Duodenal mucosa (tissue), 2 donors: ENCODE measurements around the gene SMYD3.

Experiments used
- H3K27ac ChIP-seq: one replicate; pipeline ENCODE4 v1.7.0; 2013; ENCODE audit warnings: low read depth, low read length
- H3K27me3 ChIP-seq, 2 donors: one replicate each; pipeline ENCODE4 v1.7.0; 2013; ENCODE audit warnings: low read length in 2 of 2, control low read depth in 1 of 2; ENCODE audit not compliant: insufficient read depth in 2 of 2, control insufficient read depth in 1 of 2
- H3K36me3 ChIP-seq, 2 donors: one replicate each; pipeline ENCODE4 v1.7.0; 2013; ENCODE audit warnings: low read length in 2 of 2, control low read depth in 1 of 2; ENCODE audit not compliant: insufficient read depth in 2 of 2, control insufficient read depth in 1 of 2
- H3K4me1 ChIP-seq, 2 donors: one replicate each; pipeline ENCODE4 v1.7.0; 2013; ENCODE audit warnings: low read length in 2 of 2, control low read depth in 1 of 2; ENCODE audit not compliant: insufficient read depth in 2 of 2, control insufficient read depth in 1 of 2
- H3K4me3 ChIP-seq, 2 donors: one replicate each; pipeline ENCODE4 v1.7.0; 2013; ENCODE audit warnings: low read length in 2 of 2, low read depth in 1 of 2
- H3K9ac ChIP-seq, 2 donors: one replicate each; pipeline ENCODE4 v1.7.0; 2013; ENCODE audit warnings: low read length in 2 of 2, low read depth in 1 of 2
- H3K9me3 ChIP-seq, 2 donors: one replicate each; pipeline ENCODE4 v1.7.0; 2013; ENCODE audit warnings: low read length in 2 of 2, control low read depth in 1 of 2; ENCODE audit not compliant: control insufficient read depth in 1 of 2

SMYD3 gene

DNA sequence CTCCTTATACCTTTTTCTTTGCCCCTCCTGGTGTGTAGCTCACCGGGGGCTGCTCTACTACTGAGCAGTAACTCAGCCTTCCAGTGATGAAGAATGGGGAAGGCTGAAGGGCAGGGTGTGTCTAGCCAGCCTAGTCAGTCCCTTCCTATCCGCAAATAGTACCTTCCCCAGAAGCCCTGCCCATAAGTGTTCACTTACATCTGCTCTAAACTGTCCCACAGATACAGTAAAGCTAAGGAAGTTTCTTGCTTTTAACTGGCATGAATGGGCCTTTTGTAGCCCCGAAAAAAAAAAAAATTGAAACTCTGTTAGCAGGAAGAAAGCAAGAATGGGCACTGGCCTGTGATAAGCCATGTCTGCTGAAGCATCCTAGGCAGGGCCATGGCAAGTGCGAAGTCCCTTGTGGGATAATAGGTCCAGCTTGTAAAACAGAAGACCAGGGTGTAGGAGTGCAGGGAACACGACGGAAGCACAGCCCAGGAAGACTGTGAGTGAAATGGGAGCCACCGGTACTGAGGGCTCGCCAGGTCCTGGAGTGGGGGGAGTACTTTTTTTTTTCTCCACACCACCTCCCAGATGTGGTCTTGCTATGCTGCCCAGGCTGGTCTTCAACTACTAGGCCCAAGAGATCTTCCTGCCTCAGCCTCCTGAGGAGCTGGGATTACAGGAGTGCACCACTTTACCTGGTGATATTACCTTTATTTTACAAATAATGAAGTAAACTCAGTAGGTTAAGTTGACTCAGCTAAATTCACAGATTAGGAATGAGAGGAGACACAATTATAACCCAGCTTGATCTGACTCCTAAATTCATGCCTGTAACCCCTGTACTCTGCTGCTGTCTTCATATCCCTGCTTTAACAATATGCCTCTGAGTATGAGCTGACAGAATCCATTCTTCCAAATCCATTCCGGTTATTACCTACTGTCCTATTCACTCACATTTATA, 347.5 kb downstream of the SMYD3 start:
- Histone ChIP-seq H3K4me3 (no peak overlapping the region), H3K27me3 (no peaks in the 10 kb centered on the region), H3K4me1 (peaks cover 0 to 5% of the 10 kb centered on the region in 2 donors), H3K36me3 (no peaks in the 10 kb centered on the region), H3K27ac (no peak overlapping the region), H3K9ac (no peak overlapping the region), H3K9me3 (no peaks in the 10 kb centered on the region)

DNA sequence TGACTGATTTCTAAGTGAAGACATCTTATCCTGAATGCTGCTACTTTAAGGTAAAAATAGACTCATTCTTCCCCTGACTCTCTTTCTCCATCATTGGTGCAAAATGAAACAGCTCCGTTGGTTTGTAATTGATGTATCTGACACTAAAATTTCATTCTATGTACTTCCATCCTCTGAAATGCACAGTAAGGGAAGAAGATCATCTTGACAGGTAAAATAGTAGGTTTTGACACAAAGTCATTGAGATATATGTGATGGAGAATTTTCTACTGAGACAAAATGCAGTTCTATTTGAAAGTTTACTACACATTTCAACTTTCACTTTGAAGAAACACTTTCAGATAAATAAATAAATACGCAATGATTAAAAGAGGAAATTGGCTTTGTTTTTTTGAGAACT, 348.9 kb downstream of the SMYD3 start:
- Histone ChIP-seq H3K36me3 (no peaks in the 10 kb centered on the region), H3K27me3 (no peaks in the 10 kb centered on the region), H3K27ac (no peak overlapping the region), H3K9ac (no peak overlapping the region), H3K9me3 (no peaks in the 10 kb centered on the region), H3K4me3 (no peak overlapping the region), H3K4me1 (peaks cover 0 to 5% of the 10 kb centered on the region in 2 donors)

DNA sequence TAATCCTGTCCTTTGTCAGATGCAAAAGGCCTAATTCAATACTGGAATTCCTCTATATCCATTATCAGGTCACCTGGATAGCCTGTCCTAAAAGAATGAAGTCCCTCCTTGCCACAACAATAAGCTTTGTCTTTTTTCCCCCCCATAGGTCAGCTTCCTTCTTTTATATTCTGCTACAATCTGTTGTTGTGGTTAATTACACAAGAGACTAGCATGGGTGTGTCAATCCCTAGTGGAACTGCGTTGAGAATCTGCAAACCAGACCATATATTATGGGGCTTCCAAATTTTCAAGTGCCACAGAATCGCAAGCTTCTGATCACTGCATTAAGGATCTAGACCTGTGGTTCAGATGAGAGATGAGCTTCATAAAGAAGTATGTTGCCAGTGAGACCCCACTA, 349.6 kb downstream of the SMYD3 start:
- H3K4me3 ChIP-seq, result no peak overlapping the region
- H3K9ac ChIP-seq, result no peak overlapping the region
- H3K4me1 ChIP-seq, result peaks cover 0 to 5% of the 10 kb centered on the region in 2 donors
- no peaks in the 10 kb centered on the region for H3K9me3 ChIP-seq
- no peak overlapping the region for H3K27ac ChIP-seq
- no peaks in the 10 kb centered on the region for H3K36me3 ChIP-seq
- no peaks in the 10 kb centered on the region for H3K27me3 ChIP-seq

DNA sequence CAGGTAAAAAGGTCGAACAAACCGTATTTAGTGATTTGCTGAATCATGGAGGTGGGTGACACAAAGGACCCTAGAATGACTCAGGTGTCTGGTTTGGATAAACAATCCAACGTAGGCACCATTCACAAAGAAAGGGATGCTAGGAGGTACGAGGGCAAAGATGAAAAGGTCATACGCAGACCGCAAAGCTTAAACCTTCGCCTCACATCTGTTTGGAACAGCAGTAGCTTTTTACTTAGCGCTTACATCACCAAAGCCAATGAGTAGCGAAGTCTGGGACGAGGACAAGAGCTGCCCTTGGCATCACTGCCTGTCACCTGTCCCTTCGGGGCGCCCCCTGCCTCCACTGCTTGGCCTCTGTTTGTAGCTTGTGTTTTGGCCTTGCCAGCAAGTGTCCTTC, 350.2 kb downstream of the SMYD3 start:
- H3K27ac ChIP-seq, result no peak overlapping the region

DNA sequence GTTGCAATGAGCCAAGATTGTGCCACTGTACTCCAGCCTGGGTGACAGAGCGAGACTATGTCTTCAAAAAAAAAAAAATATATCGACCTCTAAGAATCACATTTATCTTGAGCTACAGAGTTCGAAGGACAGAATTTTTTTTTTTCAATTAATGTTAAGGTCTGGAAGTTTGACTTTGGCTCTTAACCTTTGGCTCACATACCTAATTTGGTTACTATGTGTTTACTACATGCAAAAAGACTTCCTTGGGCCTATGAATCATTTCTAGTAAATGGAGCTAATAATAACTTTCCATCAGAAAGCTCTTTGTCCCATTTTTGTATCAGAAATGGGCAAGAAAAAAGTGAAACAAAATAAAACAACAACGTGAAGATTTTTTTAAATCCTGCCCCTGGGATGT, 351.2 kb downstream of the SMYD3 start:
- Histone ChIP-seq H3K4me1 (peaks cover 0 to 14% of the 10 kb centered on the region in 2 donors), H3K36me3 (no peaks in the 10 kb centered on the region), H3K27ac (no peak overlapping the region), H3K9ac (no peak overlapping the region), H3K9me3 (no peaks in the 10 kb centered on the region), H3K4me3 (no peak overlapping the region), H3K27me3 (no peaks in the 10 kb centered on the region)

More for the DNA sequence above, 350.2 kb downstream of the SMYD3 start:
- Histone ChIP-seq H3K9me3 (no peaks in the 10 kb centered on the region), H3K4me1 (peaks cover 0 to 11% of the 10 kb centered on the region in 2 donors), H3K4me3 (no peak overlapping the region), H3K27me3 (no peaks in the 10 kb centered on the region), H3K36me3 (no peaks in the 10 kb centered on the region), H3K9ac (no peak overlapping the region)

DNA sequence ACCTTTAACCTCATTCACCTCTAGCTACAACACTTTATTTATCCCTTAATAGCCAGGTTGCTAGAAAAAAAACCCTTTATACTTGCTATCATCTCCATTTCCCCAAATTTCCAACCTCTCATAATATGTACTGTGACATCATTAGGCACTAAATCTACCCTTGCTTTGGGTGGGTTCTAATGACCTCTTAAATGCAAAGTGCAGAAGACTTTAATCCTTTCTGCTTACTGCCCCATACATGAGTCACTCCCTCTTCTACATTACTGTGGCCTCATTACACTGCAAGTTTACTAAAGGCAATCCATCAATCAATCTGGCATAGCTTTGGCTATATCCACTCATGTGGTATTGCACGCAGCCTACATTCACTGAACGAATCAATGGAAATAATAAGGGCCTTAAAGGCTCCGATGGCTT, 353.3 kb downstream of the SMYD3 start:
- peaks cover 0 to under 1% of the 10 kb centered on the region in 2 donors for H3K36me3 ChIP-seq
- H3K27ac ChIP-seq, result no peak overlapping the region
- no peak overlapping the region for H3K4me3 ChIP-seq
- H3K4me1 ChIP-seq, result peaks cover 0 to 14% of the 10 kb centered on the region in 2 donors
- no peaks in the 10 kb centered on the region for H3K9me3 ChIP-seq
- no peak overlapping the region for H3K9ac ChIP-seq
- no peaks in the 10 kb centered on the region for H3K27me3 ChIP-seq

DNA sequence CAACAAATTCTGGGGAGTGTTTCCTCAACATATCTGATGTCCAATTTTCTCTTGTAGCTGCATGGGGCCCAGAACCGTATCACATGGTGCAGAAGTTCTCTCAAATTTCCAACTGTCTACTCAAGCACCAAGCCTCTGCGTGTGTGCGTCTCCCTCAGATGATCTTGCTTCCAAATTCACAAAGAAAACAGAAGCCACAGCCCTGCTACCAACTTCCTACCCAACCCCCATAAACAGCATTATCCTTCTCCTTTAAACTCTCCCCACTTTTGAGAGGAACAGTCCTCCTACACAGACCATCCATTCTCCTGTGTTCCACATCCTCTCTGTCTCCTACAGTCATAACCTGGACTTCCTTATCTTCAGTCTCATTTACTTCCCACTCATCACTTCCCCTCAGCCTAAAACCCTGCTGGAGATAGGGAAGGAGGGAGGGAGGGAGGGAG, 354.1 kb downstream of the SMYD3 start:
- H3K27ac ChIP-seq, result no peak overlapping the region
- no peaks in the 10 kb centered on the region for H3K9me3 ChIP-seq
- H3K4me3 ChIP-seq, result no peak overlapping the region
- no peak overlapping the region for H3K9ac ChIP-seq
- H3K27me3 ChIP-seq, result no peaks in the 10 kb centered on the region
- H3K36me3 ChIP-seq, result peaks cover 0 to 3% of the 10 kb centered on the region in 2 donors
- peaks cover 0 to 14% of the 10 kb centered on the region in 2 donors for H3K4me1 ChIP-seq

DNA sequence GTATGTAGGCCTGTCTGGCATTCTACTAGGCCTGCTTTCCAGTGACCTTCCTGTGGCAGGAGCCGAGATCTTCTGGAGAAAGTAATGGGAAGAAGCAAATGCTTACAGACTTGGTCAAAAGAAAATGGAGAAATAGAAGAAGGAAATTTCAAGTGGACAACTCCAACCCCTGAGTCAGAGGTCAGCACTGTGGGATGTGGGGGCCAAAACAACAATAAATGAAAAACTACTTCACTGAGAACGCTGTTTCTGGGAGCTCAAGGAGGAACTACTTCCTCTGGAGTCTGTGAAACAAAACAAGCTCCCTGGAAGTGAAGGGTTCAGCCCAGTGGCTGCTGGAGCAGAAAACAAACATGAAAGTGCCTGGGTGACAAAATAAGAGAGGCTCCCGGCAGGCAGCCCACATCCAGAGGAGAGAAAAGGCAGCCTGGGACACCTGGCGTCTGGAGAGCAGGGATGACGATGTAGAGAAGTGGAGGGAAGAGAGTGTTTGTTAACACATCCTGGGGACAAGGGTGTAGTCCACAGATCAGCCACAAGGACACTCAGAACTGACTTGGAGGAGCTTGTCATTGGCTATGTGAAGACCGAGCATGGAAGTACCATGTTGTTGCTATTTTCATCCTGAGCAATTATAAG, 355.2 kb downstream of the SMYD3 start:
- Histone ChIP-seq H3K27ac (no peak overlapping the region), H3K9ac (no peak overlapping the region), H3K9me3 (no peaks in the 10 kb centered on the region), H3K4me3 (no peak overlapping the region), H3K27me3 (no peaks in the 10 kb centered on the region), H3K4me1 (peaks cover 0 to 14% of the 10 kb centered on the region in 2 donors), H3K36me3 (peaks cover 0 to 3% of the 10 kb centered on the region in 2 donors)

DNA sequence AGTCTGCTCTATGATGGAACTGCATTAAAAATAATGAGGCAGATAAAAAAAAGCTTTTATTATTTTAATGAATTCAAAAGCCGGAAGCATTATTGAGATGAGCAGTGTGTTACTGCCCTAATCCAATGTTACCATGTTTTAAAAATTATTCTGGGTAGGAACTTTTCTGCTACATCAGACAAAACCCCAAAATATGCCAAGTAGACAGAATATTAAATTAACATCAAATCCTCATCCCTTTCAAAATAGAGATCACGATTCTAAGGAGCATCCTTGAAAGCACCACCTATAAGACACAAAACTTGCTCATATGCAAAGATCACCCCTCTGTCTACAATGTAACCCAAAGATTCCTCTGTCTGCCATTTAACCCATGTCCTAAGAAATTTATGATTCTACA, 357.5 kb downstream of the SMYD3 start:
- Histone ChIP-seq H3K27me3 (no peaks in the 10 kb centered on the region), H3K4me3 (no peak overlapping the region), H3K27ac (no peak overlapping the region), H3K9ac (no peak overlapping the region), H3K36me3 (peaks cover 0 to 3% of the 10 kb centered on the region in 2 donors), H3K4me1 (peaks cover 0 to 9% of the 10 kb centered on the region in 2 donors), H3K9me3 (no peaks in the 10 kb centered on the region)
